ENCODE data around the gene CORO1A.
"Not testable (repeated sequence)": the region's sequence is repeated elsewhere in the genome, so short reads cannot be mapped to it uniquely, and the experiment has no call there.

Gene CORO1A

GRCh38 chr16:30183233-30184095, at the start of gene CORO1A:
Gene CORO1A (plus strand): TSS chr16:30183602. CDS start chr16:30185210, 1,608 bp downstream.
- DNase-seq: peak; percentile 42

- no peak for DNase-seq
Measured at GRCh38 chr16:30136971-30137605, 46.3 kb upstream of the CORO1A start.

- DNase-seq: no peak
Measured at GRCh38 chr16:30137897-30138296, 45.5 kb upstream of the CORO1A start.

- DNase-seq: no peak
Measured at GRCh38 chr16:30139583-30140481, 43.6 kb upstream of the CORO1A start.

GRCh38 chr16:30141750-30142149, 41.7 kb upstream of the CORO1A start:
- no peak for DNase-seq

- no peak for DNase-seq
Measured at GRCh38 chr16:30142672-30143346, 40.6 kb upstream of the CORO1A start.

- no peak for DNase-seq
Measured at GRCh38 chr16:30143347-30143702, 40.1 kb upstream of the CORO1A start.

GRCh38 chr16:30144017-30144416, 39.4 kb upstream of the CORO1A start:
- DNase-seq: no peak

GRCh38 chr16:30144917-30145316, 38.5 kb upstream of the CORO1A start:
- DNase-seq: no peak

GRCh38 chr16:30145657-30146056, 37.7 kb upstream of the CORO1A start:
- no peak for DNase-seq

GRCh38 chr16:30147843-30148510, 35.4 kb upstream of the CORO1A start:
- no peak for DNase-seq

GRCh38 chr16:30149250-30149930, 34.0 kb upstream of the CORO1A start:
- DNase-seq: no peak

- DNase-seq: peak; percentile 5
Measured at GRCh38 chr16:30151091-30151490, 32.3 kb upstream of the CORO1A start.

GRCh38 chr16:30152517-30152916, 30.9 kb upstream of the CORO1A start:
- no peak for DNase-seq

GRCh38 chr16:30155188-30155587, 28.2 kb upstream of the CORO1A start:
- DNase-seq: no peak

- DNase-seq: no peak
Measured at GRCh38 chr16:30157214-30157613, 26.2 kb upstream of the CORO1A start.

- no peak for DNase-seq
Measured at GRCh38 chr16:30163538-30163937, 19.9 kb upstream of the CORO1A start.

GRCh38 chr16:30166202-30166902, 17.1 kb upstream of the CORO1A start:
- DNase-seq: no peak

- DNase-seq: not testable (repeated sequence)
Measured at GRCh38 chr16:30168746-30169145, 14.7 kb upstream of the CORO1A start.

GRCh38 chr16:30169416-30169815, 14.0 kb upstream of the CORO1A start:
- not testable (repeated sequence) for DNase-seq

GRCh38 chr16:30170145-30170544, 13.3 kb upstream of the CORO1A start:
- not testable (repeated sequence) for DNase-seq

Data from NCI-H526 treated with DMSO at 0.1 percent for 48 hours (cell line).